NCI-H2196 (cell line): ENCODE results near the gene ME3.

Experiments used
- DNase-seq: peaks from one replicate; lab custom pipeline; 2025; ENCODE audit not compliant: unreplicated experiment; lab: John Stamatoyannopoulos, UW

The ME3 gene

DNA sequence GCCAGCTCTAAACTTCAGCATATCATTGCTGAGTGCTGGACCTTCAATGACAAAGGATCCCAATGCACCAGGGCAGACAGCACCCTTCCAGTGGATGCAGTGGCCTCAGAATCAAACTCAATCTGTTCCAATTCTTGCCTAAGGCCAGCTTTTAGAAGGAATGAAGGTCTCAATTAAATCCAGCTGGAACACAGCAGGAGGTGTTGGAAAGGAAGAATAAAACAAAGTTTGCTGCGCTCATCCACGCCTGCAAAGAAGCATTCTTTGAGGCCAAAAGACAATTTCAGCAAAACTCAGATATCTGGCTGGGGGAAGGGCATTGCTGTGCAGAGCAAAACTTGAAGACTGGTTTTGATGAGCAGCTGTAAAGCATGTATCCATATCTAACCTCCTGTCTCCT lies 177.1 kb downstream of the ME3 start:
- DNase-seq = no peak

GRCh38 chr11:86492370-86493010 lies 179.9 kb downstream of the ME3 start:
- no peak for DNase-seq

DNA sequence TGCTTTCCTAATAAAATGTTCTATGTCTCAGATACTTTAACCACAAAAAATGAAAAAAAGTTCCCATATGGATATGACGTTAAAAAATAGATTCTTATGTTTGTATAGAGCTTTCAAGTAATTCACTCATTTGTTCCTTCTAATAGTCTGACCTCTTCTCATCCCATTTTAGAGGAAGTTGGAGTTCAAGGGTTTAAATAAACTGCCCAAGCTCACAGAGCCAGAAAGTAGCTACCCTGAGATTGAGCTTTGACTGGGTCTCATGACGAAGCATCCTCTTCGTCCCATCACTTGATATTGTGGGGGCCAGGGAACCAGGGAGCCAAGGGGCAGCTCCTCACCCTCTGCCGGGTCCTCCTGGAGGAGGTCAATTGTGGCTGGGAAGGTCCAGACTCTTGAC lies 181.4 kb downstream of the ME3 start:
- no peak for DNase-seq

DNA sequence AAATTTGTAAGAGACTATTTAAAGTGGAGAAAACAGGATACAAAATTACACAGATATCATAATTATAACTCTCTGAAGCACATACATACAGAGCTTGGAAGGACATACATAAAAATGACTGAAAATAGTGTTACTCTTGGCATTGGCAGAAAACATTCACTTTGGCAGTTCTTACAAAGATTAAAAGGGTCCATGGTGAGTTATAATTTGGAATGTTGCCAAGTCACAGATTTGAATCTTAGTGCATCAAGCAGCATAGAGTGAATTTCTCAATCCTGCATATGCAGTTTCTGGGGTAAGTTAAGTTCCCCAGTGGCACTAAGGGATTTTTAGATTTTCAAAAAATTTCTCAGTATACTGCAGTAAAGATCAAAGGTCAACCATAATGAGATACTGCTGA lies 181.8 kb downstream of the ME3 start:
- DNase-seq = no peak

DNA sequence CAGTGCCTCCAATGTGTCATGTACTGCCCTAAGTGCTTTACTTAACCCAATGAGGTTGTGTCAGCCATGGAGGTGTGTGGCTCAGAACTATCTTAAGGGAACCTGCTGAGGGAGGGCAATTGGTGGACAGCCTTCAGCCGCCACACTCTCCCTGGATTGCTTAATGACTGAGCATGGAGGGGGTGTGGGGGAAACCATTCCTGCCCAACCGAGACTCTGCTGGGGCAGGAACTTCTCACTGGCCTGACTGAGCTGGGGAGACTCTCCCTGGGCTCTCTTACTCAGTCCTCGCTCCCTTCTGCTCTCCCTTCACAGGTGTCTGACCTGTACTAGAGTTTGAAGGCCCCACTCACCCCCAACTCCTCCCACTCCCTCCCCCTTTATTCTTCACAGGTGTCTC lies 183.0 kb downstream of the ME3 start:
- DNase-seq = no peak

DNA sequence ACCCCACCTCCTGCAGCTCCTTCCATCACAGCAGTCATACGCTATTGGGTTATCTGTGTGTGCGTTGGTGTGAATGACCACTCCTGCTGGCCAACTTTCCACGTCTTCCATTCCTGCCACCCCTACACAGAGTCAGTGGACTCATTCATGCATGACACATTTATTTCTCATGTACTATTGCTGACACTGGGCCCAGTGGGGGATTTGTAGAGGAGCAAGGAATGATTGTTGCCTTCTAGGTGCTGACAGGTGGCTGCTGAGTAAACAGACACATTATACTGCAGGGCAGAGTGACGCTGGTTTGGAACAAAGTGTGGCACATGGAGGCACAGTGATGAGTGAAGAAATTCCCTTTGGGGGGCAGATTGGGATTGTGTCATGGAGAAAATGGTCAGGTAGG lies 183.9 kb downstream of the ME3 start:
- peak; percentile 28 for DNase-seq

- no peak for DNase-seq
These were observed 184.7 kb downstream of the ME3 start for GRCh38 chr11:86487671-86488070.

DNA sequence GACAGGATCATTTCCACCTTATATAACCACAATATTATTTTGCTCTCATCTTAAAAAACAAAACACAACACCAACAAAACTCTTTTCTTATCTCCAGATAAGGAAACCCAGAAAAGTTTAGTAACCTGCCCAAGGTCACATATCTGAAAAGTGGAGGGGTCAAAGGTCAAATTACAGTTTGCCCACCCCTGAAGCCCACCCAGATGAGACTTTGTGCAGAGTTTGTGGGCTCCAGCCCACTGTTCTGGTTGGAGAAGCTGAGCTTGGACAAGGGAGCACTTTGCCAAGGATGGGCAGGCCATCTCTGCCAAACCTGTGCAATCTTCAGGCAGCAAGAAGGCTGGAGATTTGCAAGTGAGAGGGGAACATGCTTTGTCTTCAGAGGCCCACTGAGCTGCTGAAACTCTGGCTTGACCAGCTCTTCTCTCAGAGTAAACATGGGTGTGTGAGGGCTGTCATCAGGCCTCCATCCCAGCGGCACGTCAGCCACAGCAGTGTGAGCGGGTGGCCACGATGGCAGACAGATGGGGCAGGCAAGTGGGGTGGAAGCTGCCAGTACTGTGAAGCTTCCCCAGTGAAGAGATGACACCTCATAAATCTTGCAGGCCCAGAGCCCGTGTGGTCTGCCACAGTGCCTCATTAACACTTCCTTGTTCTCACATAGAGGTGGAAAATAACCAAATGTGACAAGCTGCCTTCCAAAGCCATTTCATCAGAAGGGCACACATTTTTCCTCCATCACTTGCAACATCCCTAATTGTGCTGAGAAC lies 186.0 kb downstream of the ME3 start:
- DNase-seq = no peak

GRCh38 chr11:86484795-86485166 lies 187.6 kb downstream of the ME3 start:
- DNase-seq = no peak

- DNase-seq = no peak
These were observed 188.2 kb downstream of the ME3 start for GRCh38 chr11:86483940-86484794.

- no peak for DNase-seq
These were observed 188.8 kb downstream of the ME3 start for GRCh38 chr11:86483610-86483939.

- DNase-seq = no peak
These were observed 189.7 kb downstream of the ME3 start for GRCh38 chr11:86482692-86483091.

DNA sequence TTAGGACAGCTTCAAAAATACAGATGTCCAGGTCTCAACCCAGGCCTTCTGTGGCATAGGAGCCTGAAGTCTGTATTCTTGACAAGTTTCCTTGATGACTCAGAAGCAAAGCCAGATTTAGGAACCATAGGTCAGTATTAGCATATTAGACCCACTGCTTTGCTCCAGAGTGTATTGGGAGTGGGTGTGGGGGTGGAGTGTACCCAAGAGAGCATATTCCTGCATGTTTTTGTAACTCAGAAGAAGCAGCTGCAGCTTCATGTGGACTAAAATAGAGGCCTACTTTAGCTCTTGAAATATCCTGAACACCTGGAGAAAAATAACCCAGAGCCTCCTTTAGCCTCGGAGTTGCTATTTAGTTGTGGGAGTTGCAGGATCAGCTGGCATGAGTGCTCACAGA lies 191.0 kb downstream of the ME3 start:
- no peak for DNase-seq

DNA sequence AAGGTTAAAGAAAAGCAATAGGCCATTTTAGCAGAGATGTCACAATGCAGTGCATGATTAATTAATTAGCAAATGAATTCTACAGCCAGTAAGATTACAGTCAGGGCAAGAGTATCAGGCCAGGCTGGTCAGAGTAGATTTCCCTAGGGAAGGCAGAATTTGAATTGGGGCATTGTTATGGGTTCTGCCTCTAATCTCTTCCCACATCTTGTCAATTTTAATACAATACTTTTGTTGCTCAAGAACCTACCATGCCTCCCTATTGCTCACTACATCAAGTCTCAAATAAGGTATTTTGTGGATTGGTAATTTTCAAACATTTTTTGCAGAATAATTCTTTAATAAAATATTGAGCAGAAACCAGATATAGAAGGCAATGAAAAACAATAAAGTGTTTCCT lies 194.1 kb downstream of the ME3 start:
- DNase-seq = no peak

DNA sequence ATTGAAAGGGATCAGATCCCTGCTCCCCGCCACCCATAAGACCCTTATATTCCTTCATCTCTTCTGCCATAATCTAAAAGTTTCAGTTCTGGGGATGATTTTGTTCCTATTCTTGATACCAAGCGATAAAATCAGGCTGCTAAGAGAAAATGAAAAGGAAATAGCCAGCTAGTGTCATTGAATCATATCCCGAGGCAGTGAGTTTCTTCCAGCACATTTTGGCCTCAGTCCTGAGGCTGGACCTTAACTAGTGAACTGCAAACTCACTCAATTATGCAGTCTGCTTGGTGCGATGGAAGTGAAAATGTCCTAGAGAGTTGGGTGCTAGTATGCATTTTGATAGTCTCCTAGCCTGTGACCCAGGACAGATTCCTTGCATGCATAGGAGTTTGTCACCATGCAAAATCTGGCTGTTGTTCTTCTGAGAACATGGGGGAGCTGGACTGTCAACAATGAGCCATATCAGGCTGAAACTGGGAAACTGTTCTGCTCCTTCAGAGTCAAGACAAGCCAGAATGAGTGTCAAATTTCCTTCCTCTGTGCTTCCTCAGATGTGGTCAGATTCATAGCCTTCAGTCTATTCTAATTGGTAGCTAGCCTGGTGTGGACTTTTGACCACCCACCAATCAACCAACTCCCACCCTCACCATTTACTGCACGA lies 194.8 kb downstream of the ME3 start:
- DNase-seq = no peak

DNA sequence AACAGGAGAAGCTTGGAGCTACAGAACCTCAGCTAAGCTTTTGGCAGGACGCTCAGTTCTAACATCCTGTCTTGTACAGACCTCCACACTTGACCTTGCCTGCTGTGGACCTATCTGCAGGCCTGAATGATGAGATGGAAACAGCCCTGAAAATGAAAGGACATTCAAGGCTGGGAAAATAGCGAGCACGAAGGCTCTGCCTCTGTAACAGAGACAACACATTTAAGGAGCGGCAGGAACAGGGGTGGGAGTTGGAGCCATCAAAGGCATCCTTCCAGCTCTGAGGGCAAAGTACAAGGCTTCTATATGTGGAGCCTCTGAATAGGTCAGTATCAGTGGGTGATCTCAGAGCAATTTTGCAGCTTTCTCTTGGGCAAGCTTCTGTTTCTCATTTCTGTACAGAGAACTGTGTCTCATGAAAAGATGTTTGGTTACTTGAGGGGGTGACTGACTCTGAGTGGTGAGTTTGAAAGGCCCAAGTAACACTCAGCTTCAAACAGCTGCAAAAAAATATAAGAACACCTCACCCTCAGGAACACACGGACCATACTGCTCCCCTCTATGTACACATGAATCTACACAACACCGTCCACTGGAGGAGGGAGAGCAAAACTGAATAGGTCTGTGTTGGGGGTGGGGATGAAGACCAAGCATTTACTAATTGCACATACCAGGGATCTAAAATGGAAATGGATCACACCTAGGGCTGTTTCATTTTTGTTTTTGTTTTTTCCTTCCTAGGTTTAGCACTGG lies 196.1 kb downstream of the ME3 start:
- DNase-seq = no peak

DNA sequence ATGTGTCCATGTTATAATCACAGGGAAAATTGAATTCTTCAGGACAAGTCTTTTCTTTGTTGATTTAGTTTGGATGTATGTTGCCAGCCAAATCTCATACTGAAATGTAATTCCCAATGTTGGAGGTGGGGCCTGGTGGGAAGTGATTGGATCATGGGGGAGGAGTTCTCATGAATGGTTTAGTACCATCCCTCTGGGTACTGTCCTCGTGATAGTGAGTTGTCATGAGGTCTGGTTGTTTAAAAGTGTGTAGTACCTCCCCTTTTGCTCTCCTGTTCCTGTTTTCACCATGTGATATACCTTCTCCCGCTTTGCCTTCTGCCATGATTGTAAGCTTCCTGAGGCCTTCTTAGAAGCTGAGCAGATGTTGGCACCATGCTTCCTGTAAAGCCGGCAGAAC lies 197.4 kb downstream of the ME3 start:
- DNase-seq = no peak

DNA sequence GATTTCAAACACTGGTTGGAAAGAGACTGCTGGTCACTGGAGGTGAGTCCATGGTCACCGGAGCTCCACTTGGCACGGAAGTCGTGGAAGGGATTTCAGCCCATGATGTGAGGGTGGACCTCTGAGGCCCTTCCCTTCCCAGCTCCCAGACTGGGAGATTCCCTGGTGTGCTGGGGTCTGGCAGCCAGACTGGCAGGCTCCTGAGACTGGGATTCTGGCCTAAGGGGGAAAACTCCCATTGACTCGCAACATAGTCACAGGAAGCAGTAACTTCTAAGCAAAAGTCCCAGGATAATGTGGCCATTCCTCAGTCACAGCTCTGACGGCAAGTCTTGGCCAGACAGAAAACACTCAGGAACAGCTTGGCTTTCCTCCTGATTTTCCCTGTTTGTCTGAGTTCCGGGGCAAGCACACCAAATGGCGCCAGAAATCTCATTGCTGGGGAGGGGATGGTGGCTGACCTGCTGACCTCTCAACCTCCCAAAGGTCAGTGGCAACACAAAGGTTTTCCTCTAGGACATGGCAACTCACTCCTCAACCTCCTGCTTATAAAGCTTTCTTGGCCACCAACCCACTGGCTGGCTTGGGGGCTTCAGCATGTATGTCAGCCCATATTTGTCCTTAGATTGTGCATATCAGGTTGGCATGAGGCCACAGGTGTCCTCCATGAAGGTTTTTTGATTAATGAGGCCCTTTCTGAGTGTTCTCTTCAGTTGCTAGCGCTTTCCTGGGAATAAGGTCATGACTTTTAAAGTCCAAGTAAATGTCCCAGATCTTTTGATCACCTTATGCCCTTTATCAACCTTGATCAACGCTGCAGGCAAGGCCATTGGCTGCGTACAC lies 198.2 kb downstream of the ME3 start:
- DNase-seq = no peak

DNA sequence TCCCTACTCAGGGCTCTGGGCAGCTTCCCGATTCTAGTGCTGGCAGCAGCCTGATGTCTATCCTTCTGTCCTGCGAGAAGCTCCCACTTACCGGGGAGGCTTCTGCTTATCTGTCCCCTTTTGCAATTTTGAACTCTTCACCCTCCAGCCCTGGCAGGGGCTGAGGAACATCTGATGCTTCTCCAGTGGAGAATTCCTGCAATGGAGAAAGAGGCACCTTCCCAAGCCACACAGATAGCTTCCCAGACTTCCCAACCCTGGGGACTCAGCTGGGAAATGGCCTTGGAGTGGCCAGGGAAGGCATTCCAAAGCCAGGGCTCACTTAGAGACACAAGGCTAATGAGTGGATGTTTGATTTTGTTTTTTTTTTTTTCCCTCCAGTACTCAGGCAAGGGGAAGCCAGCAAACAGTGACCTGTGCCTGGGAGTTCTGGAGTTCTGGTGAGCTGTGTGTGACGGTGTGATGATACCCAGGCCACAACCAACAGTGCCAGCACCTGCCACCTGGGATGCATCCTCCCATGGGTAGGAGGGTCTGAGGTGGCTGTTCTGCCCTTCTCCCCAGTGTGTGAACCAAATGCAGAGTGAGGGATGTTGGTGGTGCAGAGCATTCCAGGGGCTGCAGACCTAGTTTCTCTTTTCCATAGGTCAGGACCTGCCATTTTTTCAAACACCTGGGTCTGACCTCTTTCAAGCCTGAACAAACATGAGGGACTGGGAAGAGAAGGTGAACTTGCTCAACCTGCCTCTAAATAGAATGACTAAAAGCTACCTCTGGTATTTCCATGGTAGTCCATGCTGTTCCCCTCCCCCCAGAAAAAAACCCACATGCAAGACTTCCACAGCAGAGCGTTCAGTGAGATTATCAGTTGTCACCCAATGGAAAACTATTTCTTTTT lies 202.7 kb downstream of the ME3 start:
- no peak for DNase-seq
